Colonic mucosa (tissue), 4 donors: ENCODE measurements around the gene RASSF4. TPM values are rescaled to one million over a fixed set of nuclear protein-coding genes. Genes with fewer than 3 reads are reported as not detected.

Experiments
- DNase-seq: peaks from one replicate; pipeline ENCODE4 v3.0.0-alpha.2; 2020
- H3K27ac ChIP-seq: fragments of 200-600 bp; one replicate; pipeline ENCODE4 v1.8.0; 2021
- H3K27me3 ChIP-seq: fragments of 200-600 bp; one replicate; pipeline ENCODE4 v1.8.0; 2021
- H3K36me3 ChIP-seq: fragments of 200-600 bp; one replicate; pipeline ENCODE4 v1.8.0; 2021
- H3K4me1 ChIP-seq: fragments of 200-600 bp; one replicate; pipeline ENCODE4 v1.8.0; 2021; ENCODE audit warnings: mild to moderate bottlenecking
- H3K4me3 ChIP-seq: fragments of 200-600 bp; one replicate; pipeline ENCODE4 v1.8.0; 2021
- H3K9ac ChIP-seq, 2 donors: one replicate each; pipeline ENCODE4 v1.7.0; 2013; ENCODE audit warnings: control low read depth in 2 of 2, low read depth in 2 of 2, low read length in 2 of 2
- H3K9me3 ChIP-seq: fragments of 200-600 bp; one replicate; pipeline ENCODE4 v1.8.0; 2021
- intact Hi-C: fragments of 100-400 bp; cut with DNase I; formaldehyde crosslinking; loops from one replicate; pipeline ENCODE4 v1.14.1; 2022
- total RNA-seq, 2 donors: library from RNA; stranded (reverse); fragmentation: NEBNext Ultra II Directional in 1 of 2; extraction: Animal tissue kit (Norgen Biotek cat#: 25700) in 1 of 2; gene quantifications; one replicate each; pipeline ENCODE4 v1.2.1, GENCODE V29; 2021
- TF ChIP-seq, protein P1 (sequence below): fragments of 200-600 bp; IDR thresholded peaks from one replicate; pipeline ENCODE4 v1.8.0; 2022; ENCODE audit warnings: antibody characterized with exemption, mild to moderate bottlenecking
- donor health status: healthy.
- donor health status: DM: no; HTN: no; CAD: no.
- donor health status: DM: no; HTN: no; CAD: no.

Gene RASSF4
- total RNA-seq, 2 donors from 2014 or later = 13.1 to 19.9 TPM

DNA sequence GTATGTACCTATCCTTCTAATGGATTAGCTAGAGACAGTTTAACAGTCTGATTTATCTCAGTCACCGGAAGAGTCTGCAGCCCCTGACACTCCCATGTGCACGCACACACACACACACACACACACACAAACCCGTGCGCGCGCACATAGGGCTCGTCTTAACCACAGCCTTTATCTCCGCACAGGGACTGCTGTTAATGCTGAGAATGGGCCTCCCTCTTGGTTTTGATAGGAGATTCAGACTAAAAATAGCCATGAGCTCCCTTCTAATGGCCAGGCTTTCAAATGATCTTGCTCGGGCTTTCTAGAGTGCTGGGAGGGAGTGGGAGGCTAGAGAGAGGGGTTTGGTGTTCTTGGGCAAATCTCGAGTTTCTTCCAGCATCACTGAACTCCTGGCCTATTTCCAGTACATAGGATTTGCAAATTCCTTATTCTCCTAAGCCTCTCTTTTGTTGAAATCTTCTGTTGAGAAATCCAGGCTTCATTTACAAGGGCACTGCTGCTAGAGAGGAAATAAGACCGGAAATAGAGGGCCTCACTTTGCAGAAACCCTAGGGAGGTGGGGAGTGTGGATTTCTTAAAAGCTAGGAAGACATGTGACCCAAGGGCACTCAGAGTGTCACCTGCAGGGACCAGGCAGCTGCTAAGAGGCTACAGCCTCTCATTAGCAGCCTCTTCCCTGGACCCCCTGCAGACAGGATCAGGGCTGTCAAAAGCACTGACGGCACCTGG is 46.1 kb upstream of the RASSF4 start:
- Histone ChIP-seq H3K4me3 (no peak overlapping the region), H3K9ac (no peak overlapping the region), H3K27me3 (no peaks in the 10 kb centered on the region), H3K4me1 (peaks cover 5% of the 10 kb centered on the region), H3K27ac (no peak overlapping the region), H3K9me3 (no peaks in the 10 kb centered on the region), H3K36me3 (no peaks in the 10 kb centered on the region)
- TF ChIP-seq, protein P1, sequence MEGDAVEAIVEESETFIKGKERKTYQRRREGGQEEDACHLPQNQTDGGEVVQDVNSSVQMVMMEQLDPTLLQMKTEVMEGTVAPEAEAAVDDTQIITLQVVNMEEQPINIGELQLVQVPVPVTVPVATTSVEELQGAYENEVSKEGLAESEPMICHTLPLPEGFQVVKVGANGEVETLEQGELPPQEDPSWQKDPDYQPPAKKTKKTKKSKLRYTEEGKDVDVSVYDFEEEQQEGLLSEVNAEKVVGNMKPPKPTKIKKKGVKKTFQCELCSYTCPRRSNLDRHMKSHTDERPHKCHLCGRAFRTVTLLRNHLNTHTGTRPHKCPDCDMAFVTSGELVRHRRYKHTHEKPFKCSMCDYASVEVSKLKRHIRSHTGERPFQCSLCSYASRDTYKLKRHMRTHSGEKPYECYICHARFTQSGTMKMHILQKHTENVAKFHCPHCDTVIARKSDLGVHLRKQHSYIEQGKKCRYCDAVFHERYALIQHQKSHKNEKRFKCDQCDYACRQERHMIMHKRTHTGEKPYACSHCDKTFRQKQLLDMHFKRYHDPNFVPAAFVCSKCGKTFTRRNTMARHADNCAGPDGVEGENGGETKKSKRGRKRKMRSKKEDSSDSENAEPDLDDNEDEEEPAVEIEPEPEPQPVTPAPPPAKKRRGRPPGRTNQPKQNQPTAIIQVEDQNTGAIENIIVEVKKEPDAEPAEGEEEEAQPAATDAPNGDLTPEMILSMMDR = no peak
- DNase-seq = no peak
- intact Hi-C loops = no loop called here

DNA sequence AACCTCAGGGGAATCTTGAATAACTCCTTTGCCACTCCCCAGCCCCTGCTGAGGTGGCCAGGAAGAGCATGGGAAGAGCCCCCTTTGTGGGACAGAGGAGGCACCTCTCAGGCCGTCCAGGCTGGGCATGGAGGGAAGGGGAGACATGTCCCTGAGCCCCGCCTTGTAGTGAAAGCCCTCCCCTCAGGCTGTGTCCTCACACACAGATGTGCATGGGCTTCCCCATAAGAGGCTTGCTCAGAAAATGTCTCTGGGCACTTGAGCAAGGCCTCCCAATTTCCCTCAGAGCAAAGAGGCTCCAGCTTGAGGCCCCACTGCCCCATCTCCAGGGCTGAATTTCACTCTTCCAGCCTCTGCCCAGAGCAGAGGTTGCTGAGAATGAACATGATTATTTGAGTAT is 44.7 kb upstream of the RASSF4 start:
- TF ChIP-seq, protein P1 = no peak
- no peaks in the 10 kb centered on the region for H3K36me3 ChIP-seq
- no peak for DNase-seq
- no peak overlapping the region for H3K9ac ChIP-seq
- no peaks in the 10 kb centered on the region for H3K9me3 ChIP-seq
- H3K4me1 ChIP-seq = no peaks in the 10 kb centered on the region
- H3K27ac ChIP-seq = no peak overlapping the region
- intact Hi-C loops = no loop called here
- H3K27me3 ChIP-seq = no peaks in the 10 kb centered on the region
- H3K4me3 ChIP-seq = no peak overlapping the region

DNA sequence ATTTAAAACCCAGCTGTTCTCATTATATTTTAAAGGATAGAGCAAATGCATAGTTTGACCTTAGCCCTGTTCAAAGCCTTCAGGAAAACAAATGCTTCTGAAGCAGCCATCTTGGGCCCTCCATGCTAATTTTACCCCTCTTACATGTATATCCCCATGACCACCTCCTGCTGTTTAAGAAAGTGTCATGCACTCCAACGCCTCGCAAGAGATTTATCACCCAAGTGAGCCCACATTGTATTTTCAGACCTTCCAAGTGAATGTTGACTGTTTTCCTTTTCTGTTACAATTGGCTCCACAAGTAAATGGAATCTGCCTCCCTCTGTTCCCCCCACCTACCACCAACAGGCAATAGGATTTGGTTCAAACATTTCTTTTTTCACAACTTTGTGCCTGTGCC is 43.2 kb upstream of the RASSF4 start:
- DNase-seq = no peak
- TF ChIP-seq, protein P1 = no peak
- Histone ChIP-seq H3K27ac (no peak overlapping the region), H3K36me3 (no peaks in the 10 kb centered on the region), H3K4me1 (no peaks in the 10 kb centered on the region), H3K4me3 (no peak overlapping the region), H3K27me3 (no peaks in the 10 kb centered on the region), H3K9me3 (no peaks in the 10 kb centered on the region), H3K9ac (no peak overlapping the region)
- intact Hi-C loops = no loop called here

DNA sequence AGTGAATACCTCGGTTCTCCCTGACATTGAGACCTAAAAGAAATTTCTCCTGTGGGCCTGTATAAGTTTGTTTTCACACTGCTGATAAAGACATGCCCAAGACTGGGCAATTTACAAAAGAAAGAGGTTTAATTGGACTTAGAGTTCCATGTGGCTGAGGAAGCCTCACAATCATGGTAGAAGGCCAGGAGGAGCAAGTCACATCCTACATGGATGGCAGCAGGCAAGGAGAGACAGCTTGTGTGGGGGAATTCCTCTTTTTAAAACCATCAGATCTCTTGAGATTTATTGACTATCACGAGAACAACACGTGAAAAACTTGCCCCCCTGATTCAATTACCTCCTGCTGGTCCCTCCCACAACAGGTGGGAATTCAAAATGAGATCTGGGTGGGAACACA is 41.8 kb upstream of the RASSF4 start:
- H3K9ac ChIP-seq = no peak overlapping the region
- no peaks in the 10 kb centered on the region for H3K4me1 ChIP-seq
- no peaks in the 10 kb centered on the region for H3K27me3 ChIP-seq
- intact Hi-C loops = no loop called here
- no peak overlapping the region for H3K27ac ChIP-seq
- H3K36me3 ChIP-seq = no peaks in the 10 kb centered on the region
- DNase-seq = no peak
- TF ChIP-seq, protein P1 = no peak
- no peaks in the 10 kb centered on the region for H3K9me3 ChIP-seq
- H3K4me3 ChIP-seq = no peak overlapping the region

DNA sequence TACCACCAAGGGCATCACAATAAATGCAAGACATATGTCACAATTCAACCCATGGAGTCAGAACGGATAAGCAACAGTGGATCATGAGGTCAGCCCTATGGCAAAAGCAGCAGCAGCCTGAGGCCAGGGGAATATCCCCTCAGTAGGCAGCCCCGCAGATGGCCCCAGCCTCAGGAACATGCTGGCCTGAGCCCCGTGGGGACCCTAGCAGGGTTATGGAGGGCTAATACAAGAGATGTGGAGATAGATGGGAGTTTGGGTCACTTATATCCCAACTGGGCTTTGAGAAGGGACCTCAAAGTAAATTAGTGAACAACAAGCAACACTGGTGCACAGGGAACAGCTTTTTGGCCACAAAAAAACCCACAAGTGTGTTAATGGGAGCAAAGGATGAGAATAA is 39.4 kb upstream of the RASSF4 start:
- H3K27ac ChIP-seq = no peak overlapping the region
- H3K27me3 ChIP-seq = no peaks in the 10 kb centered on the region
- H3K36me3 ChIP-seq = no peaks in the 10 kb centered on the region
- intact Hi-C loops = no loop called here
- DNase-seq = no peak
- no peak overlapping the region for H3K9ac ChIP-seq
- H3K9me3 ChIP-seq = no peaks in the 10 kb centered on the region
- H3K4me1 ChIP-seq = no peaks in the 10 kb centered on the region
- no peak overlapping the region for H3K4me3 ChIP-seq
- TF ChIP-seq, protein P1 = no peak
